Caco-2 (cell line): ENCODE results near the gene MUC5AC. TPM values are rescaled to one million over a fixed set of nuclear protein-coding genes. Genes with fewer than 3 reads are reported as not detected.
"Not testable (repeated sequence)": the region's sequence is repeated elsewhere in the genome, so short reads cannot be mapped to it uniquely, and the experiment has no call there.

ENCODE experiments used
- BruUV-seq: library from RNA; stranded (reverse); fragments of 400-500 nt; replicated peaks from 2 replicates; lab custom pipeline; 2021; lab: Mats Ljungman, UMichigan
- CTCF ChIA-PET: fragments of 300-600 bp; sonication (Branson Sonifier 250); formaldehyde crosslinking; loops from one replicate; lab custom pipeline; 2022; ENCODE audit warnings: antibody characterized with exemption; lab: Charles Lee
- POLR2A ChIA-PET: fragments of 300-600 bp; sonication (Branson Sonifier 250); formaldehyde crosslinking; loops from one replicate; lab custom pipeline; 2022; ENCODE audit warnings: antibody characterized with exemption; lab: Charles Lee
- DNase-seq, 2 experiments: peaks; one replicate each; pipeline versions ENCODE4 v3.0.0 to v3.0.0-alpha.2; 2020 to 2022
- H3K27me3 ChIP-seq: replicated peaks from 2 replicates; pipeline ENCODE4 v1.6.0; 2011; ENCODE audit warnings: low read length; ENCODE audit not compliant: control insufficient read depth, insufficient read depth
- H3K36me3 ChIP-seq: 2 replicates; pipeline ENCODE4 v1.5.1; 2011; ENCODE audit warnings: low read length; ENCODE audit not compliant: control insufficient read depth, insufficient read depth
- H3K4me1 ChIP-seq: fragments of 250-450 bp; sonication (Bioruptor Pico); 2 replicates; pipeline ENCODE4 v1.5.1; 2020; ENCODE audit warnings: mild to moderate bottlenecking
- H3K4me3 ChIP-seq: 2 replicates; pipeline ENCODE4 v1.5.1; 2011; ENCODE audit warnings: low read depth, mild to moderate bottlenecking, control low read depth, low read length
- H3K9me3 ChIP-seq: fragments of 250-450 bp; sonication (Bioruptor Pico); 2 replicates; pipeline ENCODE4 v1.5.1; 2020; ENCODE audit warnings: mild to moderate bottlenecking, moderate library complexity
- H3K27ac Mint-ChIP-seq: one replicate; pipeline ENCODE4 v1.8.0; 2022; ENCODE audit warnings: mixed read lengths; ENCODE audit not compliant: unreplicated experiment
- H3K27me3 Mint-ChIP-seq: one replicate; pipeline ENCODE4 v1.8.0; 2022; ENCODE audit warnings: mixed read lengths; ENCODE audit not compliant: insufficient read depth, unreplicated experiment
- H3K36me3 Mint-ChIP-seq: one replicate; pipeline ENCODE4 v1.8.0; 2022; ENCODE audit warnings: mild to moderate bottlenecking, mixed read lengths; ENCODE audit not compliant: insufficient read depth, unreplicated experiment
- H3K4me1 Mint-ChIP-seq: one replicate; pipeline ENCODE4 v1.8.0; 2022; ENCODE audit warnings: low read depth, mixed read lengths; ENCODE audit not compliant: unreplicated experiment
- H3K4me3 Mint-ChIP-seq: one replicate; pipeline ENCODE4 v1.8.0; 2022; ENCODE audit warnings: mild to moderate bottlenecking, moderate library complexity, mixed read lengths; ENCODE audit not compliant: unreplicated experiment
- H3K9me3 Mint-ChIP-seq: one replicate; pipeline ENCODE4 v1.8.0; 2022; ENCODE audit warnings: mixed read lengths; ENCODE audit not compliant: unreplicated experiment
- CTCF ChIP-seq, 2 experiments: fragments of 200-600 bp in 1 of 2; IDR thresholded peaks; 1 replicate in 1 of 2; 2 replicates in 1 of 2; pipeline versions ENCODE4 v1.5.1 to v1.8.0; 2011 to 2022; ENCODE audit warnings: antibody characterized with exemption in 1 of 2, control low read depth in 1 of 2, inconsistent platforms in 1 of 2, low read depth in 1 of 2, low read length in 1 of 2, mild to moderate bottlenecking in 1 of 2, moderate library complexity in 1 of 2; ENCODE audit not compliant: insufficient read depth in 1 of 2, severe bottlenecking in 1 of 2, unreplicated experiment in 1 of 2
- intact Hi-C: fragments of 100-400 bp; cut with micrococcal nuclease; formaldehyde crosslinking; loops from one replicate; pipeline ENCODE4 v1.10.0; 2022; ENCODE audit not compliant: unreplicated experiment
- total RNA-seq: library from RNA; stranded (reverse); gene quantifications from 2 replicates; pipeline ENCODE4 v1.2.3, GENCODE V29; 2022

MUC5AC gene
- total RNA-seq, 1 experiment from 2014 or later: 0.25 TPM

GRCh38 chr11:1180947-1181391 is 23.2 kb downstream of the MUC5AC start:
- Mint-ChIP-seq H3K4me1 (no peaks in the 10 kb centered on the region), H3K9me3 (peaks cover 2% of the 10 kb centered on the region), H3K27ac (no peak overlapping the region), H3K4me3 (no peak overlapping the region), H3K36me3 (no peaks in the 10 kb centered on the region), H3K27me3 (no peaks in the 10 kb centered on the region)
- no peaks in the 10 kb centered on the region for H3K4me1 ChIP-seq
- no peak overlapping the region for H3K4me3 ChIP-seq
- BruUV-seq: no TSS peak
- TF ChIP-seq CTCF (IDR thresholded peaks at IDR 0.05; ENCODE audit: insufficient read depth in 1 of 2, low read depth in 1 of 2, low read length in 1 of 2, severe bottlenecking in 1 of 2, unreplicated experiment in 1 of 2): no peak
- no peaks in the 10 kb centered on the region for H3K27me3 ChIP-seq
- DNase-seq: no peak
- ChIA-PET POLR2A (no interaction called here), CTCF (no interaction called here)
- intact Hi-C loops: no loop called here
- H3K36me3 ChIP-seq: no peaks in the 10 kb centered on the region
- H3K9me3 ChIP-seq: no peaks in the 10 kb centered on the region

- DNase-seq: no peak
- Mint-ChIP-seq H3K36me3 (no peaks in the 10 kb centered on the region), H3K27ac (no peak overlapping the region), H3K27me3 (no peaks in the 10 kb centered on the region), H3K4me3 (no peak overlapping the region), H3K9me3 (no peaks in the 10 kb centered on the region), H3K4me1 (no peaks in the 10 kb centered on the region)
- BruUV-seq: no TSS peak
- POLR2A ChIA-PET: no interaction called here
- CTCF ChIA-PET: no interaction called here
- TF ChIP-seq CTCF (IDR thresholded peaks at IDR 0.05; ENCODE audit: insufficient read depth in 1 of 2, low read depth in 1 of 2, low read length in 1 of 2, severe bottlenecking in 1 of 2, unreplicated experiment in 1 of 2): no peak
- Histone ChIP-seq H3K36me3 (no peaks in the 10 kb centered on the region), H3K9me3 (no peaks in the 10 kb centered on the region), H3K4me3 (no peak overlapping the region), H3K4me1 (no peaks in the 10 kb centered on the region), H3K27me3 (no peaks in the 10 kb centered on the region)
- intact Hi-C loops: no loop called here
These were observed 23.7 kb downstream of the MUC5AC start for GRCh38 chr11:1181420-1181819.

- Histone ChIP-seq H3K27me3 (no peaks in the 10 kb centered on the region), H3K4me1 (no peaks in the 10 kb centered on the region), H3K4me3 (no peak overlapping the region), H3K9me3 (no peaks in the 10 kb centered on the region), H3K36me3 (no peaks in the 10 kb centered on the region)
- no peak for TF ChIP-seq CTCF (IDR thresholded peaks at IDR 0.05; ENCODE audit: insufficient read depth in 1 of 2, low read depth in 1 of 2, low read length in 1 of 2, severe bottlenecking in 1 of 2, unreplicated experiment in 1 of 2)
- POLR2A ChIA-PET: no interaction called here
- H3K36me3 Mint-ChIP-seq: no peaks in the 10 kb centered on the region
- H3K27ac Mint-ChIP-seq: no peak overlapping the region
- CTCF ChIA-PET: no interaction called here
- intact Hi-C loops: no loop called here
- H3K27me3 Mint-ChIP-seq: no peaks in the 10 kb centered on the region
- no TSS peak for BruUV-seq
- H3K4me1 Mint-ChIP-seq: no peaks in the 10 kb centered on the region
- DNase-seq: no peak
- no peaks in the 10 kb centered on the region for H3K9me3 Mint-ChIP-seq
- no peak overlapping the region for H3K4me3 Mint-ChIP-seq
These were observed 24.2 kb downstream of the MUC5AC start for GRCh38 chr11:1181853-1182535.

- H3K4me1 ChIP-seq, H3K27ac Mint-ChIP-seq, intact Hi-C loops, H3K9me3 ChIP-seq, POLR2A ChIA-PET, H3K36me3 ChIP-seq, H3K4me1 Mint-ChIP-seq, H3K4me3 ChIP-seq, CTCF ChIA-PET, BruUV-seq, DNase-seq, H3K27me3 ChIP-seq, H3K9me3 Mint-ChIP-seq, H3K4me3 Mint-ChIP-seq, H3K36me3 Mint-ChIP-seq, H3K27me3 Mint-ChIP-seq: not testable (repeated sequence)
These were observed 26.4 kb downstream of the MUC5AC start for GRCh38 chr11:1184139-1184538.

GRCh38 chr11:1188451-1189130 is 30.8 kb downstream of the MUC5AC start:
- H3K4me1 Mint-ChIP-seq, H3K4me3 Mint-ChIP-seq, H3K9me3 Mint-ChIP-seq, intact Hi-C loops, H3K27ac Mint-ChIP-seq, H3K36me3 ChIP-seq, H3K4me3 ChIP-seq, CTCF ChIA-PET, BruUV-seq, H3K27me3 Mint-ChIP-seq, H3K9me3 ChIP-seq, H3K27me3 ChIP-seq, H3K36me3 Mint-ChIP-seq, H3K4me1 ChIP-seq, POLR2A ChIA-PET: not testable (repeated sequence)
- DNase-seq: peak in 1 of 2 experiments; percentile 27
